Ishikawa (cell line): ENCODE results near the gene HEATR9.

Source experiments
- CEBPB ChIP-seq: IDR thresholded peaks from 2 replicates; pipeline ENCODE4 v1.6.1; 2012
- CREB1 ChIP-seq: IDR thresholded peaks from 2 replicates; pipeline ENCODE4 v1.6.1; 2012; ENCODE audit warnings: low read depth
- EGR1 ChIP-seq: IDR thresholded peaks from 2 replicates; pipeline ENCODE4 v1.6.1; 2012
- EP300 ChIP-seq: IDR thresholded peaks from 2 replicates; pipeline ENCODE4 v1.6.1; 2012; ENCODE audit warnings: borderline replicate concordance
- FOXM1 ChIP-seq: IDR thresholded peaks from 2 replicates; pipeline ENCODE4 v1.6.1; 2012; ENCODE audit warnings: low read depth, borderline replicate concordance
- NFIC ChIP-seq: IDR thresholded peaks from 2 replicates; pipeline ENCODE4 v1.6.1; 2012
- RAD21 ChIP-seq: IDR thresholded peaks from 2 replicates; pipeline ENCODE4 v1.6.1; 2012; ENCODE audit warnings: low read depth
- TAF1 ChIP-seq: IDR thresholded peaks from 2 replicates; pipeline ENCODE4 v1.6.1; 2012; ENCODE audit warnings: low read depth, mild to moderate bottlenecking
- TCF12 ChIP-seq: IDR thresholded peaks from 2 replicates; pipeline ENCODE4 v1.6.1; 2012; ENCODE audit warnings: low read depth
- TEAD4 ChIP-seq: IDR thresholded peaks from 2 replicates; pipeline ENCODE4 v1.6.1; 2012
- USF1 ChIP-seq: IDR thresholded peaks from 2 replicates; pipeline ENCODE4 v1.6.1; 2012
- YY1 ChIP-seq: IDR thresholded peaks from 2 replicates; pipeline ENCODE4 v1.6.1; 2012; ENCODE audit warnings: low read depth
- ZBTB7A ChIP-seq: IDR thresholded peaks from 2 replicates; pipeline ENCODE4 v1.6.1; 2012; ENCODE audit warnings: low read depth
- TF ChIP-seq, protein P1 (sequence below): IDR thresholded peaks from 2 replicates; pipeline ENCODE4 v1.6.1; 2012
- TF ChIP-seq, protein P2 (sequence below): IDR thresholded peaks from 2 replicates; pipeline ENCODE4 v1.6.1; 2012; ENCODE audit warnings: low read depth, mild to moderate bottlenecking

HEATR9 gene

DNA sequence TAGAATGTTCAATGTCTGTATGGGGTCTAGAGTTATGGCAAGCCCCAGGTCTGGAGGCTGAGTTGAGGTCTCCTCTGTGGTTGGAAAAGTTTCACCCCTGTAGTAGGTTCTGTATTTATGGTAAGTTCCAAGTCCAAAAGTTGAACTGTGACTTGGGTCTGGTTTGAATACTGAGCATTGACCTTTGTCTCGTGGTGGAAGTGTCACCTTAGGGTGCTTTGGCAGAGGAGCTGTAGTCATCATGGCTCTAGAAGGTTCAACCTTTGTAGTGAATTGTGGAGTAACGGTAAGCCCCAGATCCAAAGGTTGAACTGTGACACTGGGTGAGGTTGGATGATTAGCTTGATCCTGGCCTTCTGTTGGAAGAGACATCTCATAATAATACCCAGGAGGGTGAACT lies 44.3 kb upstream of the HEATR9 start:
- TF ChIP-seq TAF1, result no peak
- no peak for TF ChIP-seq CREB1
- TF ChIP-seq CEBPB, result no peak
- no peak for TF ChIP-seq RAD21
- TF ChIP-seq USF1, result no peak
- no peak for TF ChIP-seq ZBTB7A

DNA sequence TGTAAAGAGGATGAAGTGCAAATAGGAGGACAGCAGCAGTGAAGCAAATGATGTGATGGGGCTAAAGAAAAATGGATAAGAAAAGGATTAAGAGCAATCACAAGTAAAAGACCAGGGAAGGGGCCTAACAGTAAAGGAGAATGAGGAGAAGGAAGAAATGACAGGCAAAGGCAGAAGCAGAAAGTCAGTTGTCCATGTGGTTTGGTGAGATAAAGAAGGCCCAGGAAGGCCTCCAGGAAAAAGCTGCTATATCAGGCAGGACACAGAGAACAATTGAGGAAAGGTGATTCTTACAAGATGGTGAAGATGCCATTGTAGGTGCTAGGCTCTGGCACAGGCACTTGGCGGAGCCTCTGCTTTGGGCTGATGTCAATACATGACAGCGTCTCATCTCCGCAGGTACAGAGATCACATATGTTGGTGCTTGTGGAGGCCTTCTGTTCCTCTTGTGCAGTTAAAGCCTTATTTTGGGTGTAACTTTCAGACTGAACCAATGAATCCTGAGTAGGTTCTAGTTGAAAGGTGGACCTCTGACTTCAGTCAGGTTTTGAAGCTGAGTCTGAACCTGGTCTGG lies 43.7 kb upstream of the HEATR9 start:
- TF ChIP-seq USF1, result no peak

- TF ChIP-seq YY1 (no peak), ZBTB7A (no peak), TAF1 (no peak), EP300 (no peak), FOXM1 (no peak), TEAD4 (no peak), USF1 (no peak), NFIC (no peak), CEBPB (no peak), RAD21 (no peak), EGR1 (no peak), CREB1 (no peak), TCF12 (no peak)
- TF ChIP-seq, protein P1, sequence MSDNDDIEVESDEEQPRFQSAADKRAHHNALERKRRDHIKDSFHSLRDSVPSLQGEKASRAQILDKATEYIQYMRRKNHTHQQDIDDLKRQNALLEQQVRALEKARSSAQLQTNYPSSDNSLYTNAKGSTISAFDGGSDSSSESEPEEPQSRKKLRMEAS, result no peak
- TF ChIP-seq, protein P2, sequence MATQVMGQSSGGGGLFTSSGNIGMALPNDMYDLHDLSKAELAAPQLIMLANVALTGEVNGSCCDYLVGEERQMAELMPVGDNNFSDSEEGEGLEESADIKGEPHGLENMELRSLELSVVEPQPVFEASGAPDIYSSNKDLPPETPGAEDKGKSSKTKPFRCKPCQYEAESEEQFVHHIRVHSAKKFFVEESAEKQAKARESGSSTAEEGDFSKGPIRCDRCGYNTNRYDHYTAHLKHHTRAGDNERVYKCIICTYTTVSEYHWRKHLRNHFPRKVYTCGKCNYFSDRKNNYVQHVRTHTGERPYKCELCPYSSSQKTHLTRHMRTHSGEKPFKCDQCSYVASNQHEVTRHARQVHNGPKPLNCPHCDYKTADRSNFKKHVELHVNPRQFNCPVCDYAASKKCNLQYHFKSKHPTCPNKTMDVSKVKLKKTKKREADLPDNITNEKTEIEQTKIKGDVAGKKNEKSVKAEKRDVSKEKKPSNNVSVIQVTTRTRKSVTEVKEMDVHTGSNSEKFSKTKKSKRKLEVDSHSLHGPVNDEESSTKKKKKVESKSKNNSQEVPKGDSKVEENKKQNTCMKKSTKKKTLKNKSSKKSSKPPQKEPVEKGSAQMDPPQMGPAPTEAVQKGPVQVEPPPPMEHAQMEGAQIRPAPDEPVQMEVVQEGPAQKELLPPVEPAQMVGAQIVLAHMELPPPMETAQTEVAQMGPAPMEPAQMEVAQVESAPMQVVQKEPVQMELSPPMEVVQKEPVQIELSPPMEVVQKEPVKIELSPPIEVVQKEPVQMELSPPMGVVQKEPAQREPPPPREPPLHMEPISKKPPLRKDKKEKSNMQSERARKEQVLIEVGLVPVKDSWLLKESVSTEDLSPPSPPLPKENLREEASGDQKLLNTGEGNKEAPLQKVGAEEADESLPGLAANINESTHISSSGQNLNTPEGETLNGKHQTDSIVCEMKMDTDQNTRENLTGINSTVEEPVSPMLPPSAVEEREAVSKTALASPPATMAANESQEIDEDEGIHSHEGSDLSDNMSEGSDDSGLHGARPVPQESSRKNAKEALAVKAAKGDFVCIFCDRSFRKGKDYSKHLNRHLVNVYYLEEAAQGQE, result no peak
Observed at GRCh38 chr17:35909408-35909807, 40.7 kb upstream of the HEATR9 start.

DNA sequence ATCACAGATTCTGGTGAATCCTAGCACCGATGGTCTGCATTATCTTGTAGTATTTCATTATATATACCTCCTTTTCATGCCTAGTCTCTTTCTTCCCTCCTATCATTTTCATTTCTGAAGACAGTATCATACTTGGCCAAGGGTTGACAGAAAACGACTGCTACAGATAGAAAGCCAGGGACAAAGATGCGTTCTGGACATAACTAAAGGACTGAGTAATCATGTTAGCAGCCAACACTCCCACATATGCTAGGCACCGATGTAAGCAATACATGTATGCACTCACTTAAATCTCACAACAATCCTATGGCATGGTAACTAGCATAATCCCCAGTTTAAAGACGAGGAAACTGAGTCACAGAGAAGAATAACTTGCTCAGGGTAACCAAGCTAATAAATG lies 39.0 kb upstream of the HEATR9 start:
- TF ChIP-seq YY1 (no peak), TEAD4 (no peak), TAF1 (no peak), FOXM1 (no peak), NFIC (no peak), TCF12 (no peak), USF1 (no peak), RAD21 (no peak), EGR1 (no peak), EP300 (no peak), CEBPB (no peak), ZBTB7A (no peak), CREB1 (no peak)
- TF ChIP-seq, protein P1, result no peak
- TF ChIP-seq, protein P2, result no peak

DNA sequence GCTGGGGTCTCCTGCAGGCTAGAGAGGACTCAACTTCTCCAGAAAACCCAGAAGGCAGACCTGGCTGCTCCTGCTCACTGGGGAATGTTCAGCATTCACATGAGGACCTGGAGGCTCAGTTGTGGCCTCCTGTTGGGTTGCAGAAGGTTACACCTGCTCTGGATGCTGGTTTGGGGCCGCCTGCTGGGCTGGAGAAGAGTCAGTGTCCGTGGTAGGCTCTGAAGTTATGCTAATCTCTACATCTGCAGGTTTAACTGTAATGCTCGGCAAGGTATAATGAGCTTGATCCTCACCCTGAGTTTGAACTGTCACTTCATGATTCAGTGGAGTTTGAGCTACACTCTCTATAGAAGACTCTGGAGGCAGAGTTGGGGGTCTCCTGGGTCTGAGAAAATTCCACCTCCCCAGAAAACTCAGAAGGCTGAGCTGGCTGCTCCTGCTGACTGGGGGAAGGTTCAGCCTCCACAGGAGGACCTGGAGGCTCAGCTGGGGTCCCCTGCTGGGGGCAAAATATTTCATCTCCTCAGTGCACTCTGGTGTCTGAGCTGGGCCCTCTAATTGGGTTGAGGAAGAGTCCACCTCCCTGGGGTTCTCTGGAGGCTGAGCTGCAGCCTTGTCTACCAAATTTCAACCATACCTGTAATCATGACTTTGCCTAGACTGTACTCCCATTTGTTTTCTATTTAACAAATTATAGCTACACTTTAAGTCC lies 38.4 kb upstream of the HEATR9 start:
- TF ChIP-seq YY1 (no peak), EGR1 (no peak), CEBPB (no peak), USF1 (no peak), CREB1 (no peak), ZBTB7A (no peak), TAF1 (no peak), FOXM1 (no peak), RAD21 (no peak), TCF12 (no peak), EP300 (no peak), TEAD4 (no peak), NFIC (no peak)
- TF ChIP-seq, protein P2, result no peak
- TF ChIP-seq, protein P1, result no peak
